Measurements from ENCODE around the gene TACC2.

Gene TACC2

GRCh38 chr10:122099562-122099961, 110.6 kb downstream of the TACC2 start (continued):
- TF ChIP-seq CSRNP3 (CRISPR knock-in tag; IDR thresholded peaks at IDR 0.05): no peak
- no peak for TF ChIP-seq ZC3H10 (CRISPR knock-in tag; IDR thresholded peaks at IDR 0.05)

DNA sequence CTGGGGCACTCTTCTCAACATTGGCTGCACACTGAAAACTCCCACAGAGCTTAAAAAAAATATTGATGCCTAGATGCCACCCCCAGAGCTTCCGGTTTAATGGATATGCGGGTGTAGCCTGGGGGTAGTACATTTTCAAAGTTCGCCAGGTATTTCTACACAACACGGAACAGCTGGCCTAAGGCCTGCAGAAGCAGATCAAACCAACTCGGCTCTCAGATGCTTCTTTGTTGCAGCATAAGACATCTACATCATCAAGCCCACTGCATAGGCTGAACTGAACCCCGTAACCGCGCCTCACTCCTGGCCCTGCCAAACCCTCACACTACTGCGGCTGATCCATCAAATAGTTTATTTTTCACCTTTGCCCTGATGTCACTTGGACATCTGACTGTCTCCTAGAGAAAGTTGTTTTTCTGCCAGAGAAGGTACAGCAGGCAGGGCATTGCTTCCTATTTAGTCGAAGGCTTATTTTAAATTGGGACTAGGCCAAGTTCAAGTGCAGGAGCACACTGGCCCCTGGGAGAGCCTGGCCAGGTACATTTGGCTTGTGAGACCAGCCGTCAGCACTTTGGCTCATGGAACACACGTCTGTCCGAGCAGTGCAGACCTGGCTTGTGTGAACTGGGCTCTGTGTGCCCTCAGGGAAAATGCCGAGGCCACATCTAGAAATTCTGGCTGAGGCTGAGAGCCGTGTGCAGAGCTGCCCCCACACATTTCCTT, 113.3 kb downstream of the TACC2 start:
- no peak for ATAC-seq
- TF ChIP-seq PPARA (CRISPR knock-in tag; IDR thresholded peaks at IDR 0.05; ENCODE audit: borderline replicate concordance) (no peak), ZNF8 (CRISPR knock-in tag; IDR thresholded peaks at IDR 0.05) (no peak), GLIS3 (CRISPR knock-in tag; IDR thresholded peaks at IDR 0.05) (no peak), BACH2 (CRISPR knock-in tag; IDR thresholded peaks at IDR 0.05; ENCODE audit: borderline replicate concordance) (no peak), SNAI2 (CRISPR knock-in tag; IDR thresholded peaks at IDR 0.05) (no peak), RARB (CRISPR knock-in tag; IDR thresholded peaks at IDR 0.05) (no peak), ZFP3 (CRISPR knock-in tag; IDR thresholded peaks at IDR 0.05) (no peak), ARNTL (CRISPR knock-in tag; IDR thresholded peaks at IDR 0.05; ENCODE audit: borderline replicate concordance, low read depth) (no peak)

DNA sequence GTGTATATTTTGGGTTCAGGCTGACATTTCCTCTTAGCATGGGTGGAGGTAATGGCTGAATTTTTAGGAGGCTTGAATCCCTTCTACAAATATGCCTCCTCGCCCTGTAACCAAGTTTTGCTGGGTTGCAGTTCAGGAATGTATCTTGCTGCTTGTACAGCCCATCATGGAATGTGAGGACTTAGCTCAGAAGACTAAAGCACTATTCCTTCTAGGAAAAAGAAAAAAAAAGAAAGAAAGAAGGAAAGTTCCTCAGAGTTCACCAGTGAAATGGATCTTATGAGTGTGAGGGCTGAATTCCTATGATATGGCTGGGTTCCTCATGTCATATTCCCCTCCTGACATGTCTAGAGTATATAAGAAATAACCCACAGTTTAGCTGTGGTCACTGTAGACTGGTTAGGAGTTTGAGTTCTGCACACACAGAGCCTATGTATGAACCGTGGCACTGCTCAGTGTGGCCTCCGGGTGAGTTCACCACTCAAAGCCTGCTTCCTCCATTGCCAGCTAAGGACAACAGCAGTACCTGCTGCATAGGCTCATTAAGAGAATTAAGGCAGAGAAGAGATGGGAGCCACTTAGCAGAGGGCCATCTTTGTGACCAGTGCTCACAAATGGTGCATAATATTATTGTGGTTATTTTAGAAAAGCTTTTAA, 114.0 kb downstream of the TACC2 start:
- TF ChIP-seq OSR1 (CRISPR knock-in tag; IDR thresholded peaks at IDR 0.05): no peak
- TF ChIP-seq CREB5 (CRISPR knock-in tag; IDR thresholded peaks at IDR 0.05; ENCODE audit: low read depth): no peak
- TF ChIP-seq, protein P1, sequence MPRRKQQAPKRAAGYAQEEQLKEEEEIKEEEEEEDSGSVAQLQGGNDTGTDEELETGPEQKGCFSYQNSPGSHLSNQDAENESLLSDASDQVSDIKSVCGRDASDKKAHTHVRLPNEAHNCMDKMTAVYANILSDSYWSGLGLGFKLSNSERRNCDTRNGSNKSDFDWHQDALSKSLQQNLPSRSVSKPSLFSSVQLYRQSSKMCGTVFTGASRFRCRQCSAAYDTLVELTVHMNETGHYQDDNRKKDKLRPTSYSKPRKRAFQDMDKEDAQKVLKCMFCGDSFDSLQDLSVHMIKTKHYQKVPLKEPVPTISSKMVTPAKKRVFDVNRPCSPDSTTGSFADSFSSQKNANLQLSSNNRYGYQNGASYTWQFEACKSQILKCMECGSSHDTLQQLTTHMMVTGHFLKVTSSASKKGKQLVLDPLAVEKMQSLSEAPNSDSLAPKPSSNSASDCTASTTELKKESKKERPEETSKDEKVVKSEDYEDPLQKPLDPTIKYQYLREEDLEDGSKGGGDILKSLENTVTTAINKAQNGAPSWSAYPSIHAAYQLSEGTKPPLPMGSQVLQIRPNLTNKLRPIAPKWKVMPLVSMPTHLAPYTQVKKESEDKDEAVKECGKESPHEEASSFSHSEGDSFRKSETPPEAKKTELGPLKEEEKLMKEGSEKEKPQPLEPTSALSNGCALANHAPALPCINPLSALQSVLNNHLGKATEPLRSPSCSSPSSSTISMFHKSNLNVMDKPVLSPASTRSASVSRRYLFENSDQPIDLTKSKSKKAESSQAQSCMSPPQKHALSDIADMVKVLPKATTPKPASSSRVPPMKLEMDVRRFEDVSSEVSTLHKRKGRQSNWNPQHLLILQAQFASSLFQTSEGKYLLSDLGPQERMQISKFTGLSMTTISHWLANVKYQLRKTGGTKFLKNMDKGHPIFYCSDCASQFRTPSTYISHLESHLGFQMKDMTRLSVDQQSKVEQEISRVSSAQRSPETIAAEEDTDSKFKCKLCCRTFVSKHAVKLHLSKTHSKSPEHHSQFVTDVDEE (CRISPR knock-in tag; IDR thresholded peaks at IDR 0.05): no peak
- TF ChIP-seq BACH2 (CRISPR knock-in tag; IDR thresholded peaks at IDR 0.05; ENCODE audit: borderline replicate concordance): no peak
- TF ChIP-seq PPARA (CRISPR knock-in tag; IDR thresholded peaks at IDR 0.05; ENCODE audit: borderline replicate concordance): no peak
- no peak for TF ChIP-seq SNAI2 (CRISPR knock-in tag; IDR thresholded peaks at IDR 0.05)
- no peak for TF ChIP-seq ISL1 (CRISPR knock-in tag; IDR thresholded peaks at IDR 0.05)
- no peak for TF ChIP-seq ZNF70 (CRISPR knock-in tag; IDR thresholded peaks at IDR 0.05)
- TF ChIP-seq GLIS3 (CRISPR knock-in tag; IDR thresholded peaks at IDR 0.05): no peak
- no peak for TF ChIP-seq ZFP3 (CRISPR knock-in tag; IDR thresholded peaks at IDR 0.05)
- no peak for TF ChIP-seq CSRNP3 (CRISPR knock-in tag; IDR thresholded peaks at IDR 0.05)
- TF ChIP-seq, protein P2, sequence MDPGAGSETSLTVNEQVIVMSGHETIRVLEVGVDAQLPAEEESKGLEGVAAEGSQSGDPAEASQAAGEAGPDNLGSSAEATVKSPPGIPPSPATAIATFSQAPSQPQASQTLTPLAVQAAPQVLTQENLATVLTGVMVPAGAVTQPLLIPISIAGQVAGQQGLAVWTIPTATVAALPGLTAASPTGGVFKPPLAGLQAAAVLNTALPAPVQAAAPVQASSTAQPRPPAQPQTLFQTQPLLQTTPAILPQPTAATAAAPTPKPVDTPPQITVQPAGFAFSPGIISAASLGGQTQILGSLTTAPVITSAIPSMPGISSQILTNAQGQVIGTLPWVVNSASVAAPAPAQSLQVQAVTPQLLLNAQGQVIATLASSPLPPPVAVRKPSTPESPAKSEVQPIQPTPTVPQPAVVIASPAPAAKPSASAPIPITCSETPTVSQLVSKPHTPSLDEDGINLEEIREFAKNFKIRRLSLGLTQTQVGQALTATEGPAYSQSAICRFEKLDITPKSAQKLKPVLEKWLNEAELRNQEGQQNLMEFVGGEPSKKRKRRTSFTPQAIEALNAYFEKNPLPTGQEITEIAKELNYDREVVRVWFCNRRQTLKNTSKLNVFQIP (CRISPR knock-in tag; IDR thresholded peaks at IDR 0.05; ENCODE audit: borderline replicate concordance, low read depth): no peak
- TF ChIP-seq TCF4 (CRISPR knock-in tag; IDR thresholded peaks at IDR 0.05; ENCODE audit: borderline replicate concordance): no peak
- no peak for TF ChIP-seq RARB (CRISPR knock-in tag; IDR thresholded peaks at IDR 0.05)
- TF ChIP-seq ZNF565 (CRISPR knock-in tag; conservative IDR thresholded peaks at IDR 0.05; ENCODE audit: low read depth): no peak
- TF ChIP-seq ZC3H10 (CRISPR knock-in tag; IDR thresholded peaks at IDR 0.05): no peak
- TF ChIP-seq, protein P3, sequence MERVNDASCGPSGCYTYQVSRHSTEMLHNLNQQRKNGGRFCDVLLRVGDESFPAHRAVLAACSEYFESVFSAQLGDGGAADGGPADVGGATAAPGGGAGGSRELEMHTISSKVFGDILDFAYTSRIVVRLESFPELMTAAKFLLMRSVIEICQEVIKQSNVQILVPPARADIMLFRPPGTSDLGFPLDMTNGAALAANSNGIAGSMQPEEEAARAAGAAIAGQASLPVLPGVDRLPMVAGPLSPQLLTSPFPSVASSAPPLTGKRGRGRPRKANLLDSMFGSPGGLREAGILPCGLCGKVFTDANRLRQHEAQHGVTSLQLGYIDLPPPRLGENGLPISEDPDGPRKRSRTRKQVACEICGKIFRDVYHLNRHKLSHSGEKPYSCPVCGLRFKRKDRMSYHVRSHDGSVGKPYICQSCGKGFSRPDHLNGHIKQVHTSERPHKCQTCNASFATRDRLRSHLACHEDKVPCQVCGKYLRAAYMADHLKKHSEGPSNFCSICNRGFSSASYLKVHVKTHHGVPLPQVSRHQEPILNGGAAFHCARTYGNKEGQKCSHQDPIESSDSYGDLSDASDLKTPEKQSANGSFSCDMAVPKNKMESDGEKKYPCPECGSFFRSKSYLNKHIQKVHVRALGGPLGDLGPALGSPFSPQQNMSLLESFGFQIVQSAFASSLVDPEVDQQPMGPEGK (CRISPR knock-in tag; IDR thresholded peaks at IDR 0.05; ENCODE audit: borderline replicate concordance): no peak
- no peak for TF ChIP-seq CSDC2 (CRISPR knock-in tag; IDR thresholded peaks at IDR 0.05)
- TF ChIP-seq ESRRG (CRISPR knock-in tag; IDR thresholded peaks at IDR 0.05): no peak
- no peak for TF ChIP-seq ZFP30 (CRISPR knock-in tag; IDR thresholded peaks at IDR 0.05)
- peak; percentile 25; the same call in 1 of the 3 replicates for ATAC-seq

Data from SK-N-SH treated with all-trans-retinoic acid at 6 μM for 48 hours (cell line).